ENCODE results near the gene COL6A3.

The COL6A3 gene

DNA sequence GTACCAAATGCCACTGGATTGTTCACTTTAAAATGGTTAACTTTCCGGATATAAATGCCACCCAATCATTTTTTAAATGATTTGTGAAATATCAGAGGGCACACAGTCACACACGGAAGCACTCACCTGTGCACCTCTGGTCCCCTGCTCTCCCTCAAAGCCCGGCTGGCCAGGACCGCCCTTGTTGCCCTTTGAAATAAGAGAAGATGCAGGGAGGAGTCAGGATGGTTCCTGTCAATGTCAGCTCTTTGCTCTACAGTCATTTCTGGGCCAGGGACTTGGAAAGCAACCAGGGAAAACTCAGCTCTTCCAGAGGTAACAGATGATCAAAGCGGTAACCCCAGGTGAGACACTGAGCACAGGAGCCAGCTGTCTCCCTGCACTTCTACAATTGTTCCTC lies 60.7 kb downstream of the COL6A3 start:
- in situ Hi-C loops (cut with HindIII; ENCODE audit: low sequenced_read_pairs): no loop called here

DNA sequence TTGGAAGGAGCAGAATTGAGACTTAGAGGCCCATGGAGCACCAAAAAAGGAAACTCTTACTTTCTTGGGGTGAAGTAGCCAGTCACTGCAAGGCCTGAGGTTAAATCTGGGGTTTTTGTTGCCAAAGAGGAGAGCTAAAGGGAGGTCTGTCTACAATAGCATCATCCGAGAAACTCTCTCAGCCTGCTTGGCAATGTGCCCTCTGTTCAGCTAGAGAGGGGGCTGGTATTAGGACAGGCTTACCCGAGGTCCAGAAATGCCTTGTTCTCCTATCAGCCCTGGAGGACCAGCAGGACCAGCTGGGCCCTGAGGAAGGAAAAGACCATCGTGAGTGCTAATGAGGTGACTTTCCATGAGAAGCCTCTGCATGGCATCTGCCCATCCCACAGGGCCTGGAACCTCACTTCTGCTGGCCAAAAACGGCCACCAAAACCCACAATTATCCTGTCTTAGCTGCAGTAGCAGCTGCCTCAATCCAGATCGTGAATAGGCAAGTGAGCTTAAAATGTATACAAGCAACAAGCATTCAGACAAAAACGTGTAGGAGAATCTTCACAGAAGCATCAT lies 61.6 kb downstream of the COL6A3 start:
- in situ Hi-C loops (cut with HindIII; ENCODE audit: low sequenced_read_pairs): no loop called here

DNA sequence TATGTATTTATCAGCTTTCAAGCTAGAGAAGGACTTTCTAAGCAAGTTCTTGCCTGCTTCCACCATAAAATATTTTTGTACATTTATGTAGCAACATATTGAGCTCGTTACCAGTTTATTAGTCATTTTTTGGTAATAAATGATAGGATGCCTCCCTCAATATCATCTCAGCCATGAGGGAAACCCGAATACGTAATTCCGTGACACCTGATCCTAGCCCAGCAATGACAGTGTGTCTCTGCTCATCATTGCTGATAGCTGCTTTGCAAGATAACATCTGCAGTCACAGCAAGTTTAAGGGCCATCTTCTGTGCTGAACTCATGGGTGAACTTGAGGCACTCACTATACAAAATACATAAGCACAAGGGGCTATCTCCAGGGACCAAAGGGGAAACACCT lies 62.2 kb downstream of the COL6A3 start:
- in situ Hi-C loops (cut with HindIII; ENCODE audit: low sequenced_read_pairs): no loop called here

DNA sequence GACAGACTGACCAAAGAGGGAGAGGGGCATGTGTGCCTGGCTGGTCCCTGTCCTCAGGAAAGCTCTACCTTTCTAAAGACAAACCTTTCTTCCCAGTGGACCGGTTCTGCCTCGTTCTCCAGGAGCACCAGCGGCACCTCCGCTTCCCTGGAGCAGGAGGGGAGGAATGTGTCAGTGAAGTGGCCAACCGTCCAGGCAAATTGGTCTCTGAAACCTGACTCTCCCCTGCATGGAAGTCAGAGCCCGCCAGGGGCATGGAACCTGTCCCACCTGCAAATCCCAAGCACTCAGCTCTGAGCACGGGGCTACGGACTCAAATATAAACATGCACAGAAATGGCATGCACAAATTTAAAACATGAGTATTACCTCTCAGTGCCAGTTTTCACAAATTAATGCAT lies 62.9 kb downstream of the COL6A3 start:
- in situ Hi-C loops (cut with HindIII; ENCODE audit: low sequenced_read_pairs): no loop called here

DNA sequence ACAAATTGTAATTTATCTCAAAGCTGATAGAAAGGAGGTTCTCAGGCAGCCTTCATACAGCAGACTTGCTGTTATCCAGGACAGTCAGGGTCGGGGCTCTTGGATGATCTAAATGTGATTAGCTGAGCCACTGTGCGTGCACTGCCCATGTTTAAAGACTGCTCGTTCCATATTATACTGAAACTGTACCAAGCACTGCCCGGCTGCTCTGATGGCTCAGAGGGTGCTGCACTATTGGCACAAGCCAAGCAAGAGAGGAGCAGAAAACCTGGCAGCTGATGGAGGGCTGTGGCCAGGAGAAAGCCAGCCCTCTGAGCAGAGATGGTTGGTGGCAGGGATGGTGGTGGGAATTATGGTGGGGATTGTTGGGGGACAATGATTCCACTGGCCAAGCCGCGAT lies 63.4 kb downstream of the COL6A3 start:
- in situ Hi-C loops (cut with HindIII; ENCODE audit: low sequenced_read_pairs): no loop called here

DNA sequence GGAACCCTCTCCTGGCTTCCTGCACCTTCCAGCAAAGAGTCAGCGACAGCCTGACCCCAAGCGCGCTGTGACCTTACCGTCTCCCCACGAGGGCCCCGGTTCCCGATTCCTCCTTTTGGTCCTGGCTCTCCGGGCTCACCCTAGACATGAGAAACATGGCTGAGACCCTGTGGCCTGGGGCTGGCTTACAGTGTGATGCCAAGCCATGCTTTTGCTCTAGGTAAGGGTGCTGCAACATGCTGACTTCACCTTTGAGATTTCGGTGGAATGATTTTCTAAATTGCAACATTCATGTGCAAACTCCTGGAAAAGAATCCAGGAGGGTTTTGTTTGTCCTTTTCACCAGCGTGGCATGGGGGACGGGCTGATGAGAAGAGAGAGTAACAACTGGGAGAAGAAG lies 63.9 kb downstream of the COL6A3 start:
- in situ Hi-C loops (cut with HindIII; ENCODE audit: low sequenced_read_pairs): no loop called here

DNA sequence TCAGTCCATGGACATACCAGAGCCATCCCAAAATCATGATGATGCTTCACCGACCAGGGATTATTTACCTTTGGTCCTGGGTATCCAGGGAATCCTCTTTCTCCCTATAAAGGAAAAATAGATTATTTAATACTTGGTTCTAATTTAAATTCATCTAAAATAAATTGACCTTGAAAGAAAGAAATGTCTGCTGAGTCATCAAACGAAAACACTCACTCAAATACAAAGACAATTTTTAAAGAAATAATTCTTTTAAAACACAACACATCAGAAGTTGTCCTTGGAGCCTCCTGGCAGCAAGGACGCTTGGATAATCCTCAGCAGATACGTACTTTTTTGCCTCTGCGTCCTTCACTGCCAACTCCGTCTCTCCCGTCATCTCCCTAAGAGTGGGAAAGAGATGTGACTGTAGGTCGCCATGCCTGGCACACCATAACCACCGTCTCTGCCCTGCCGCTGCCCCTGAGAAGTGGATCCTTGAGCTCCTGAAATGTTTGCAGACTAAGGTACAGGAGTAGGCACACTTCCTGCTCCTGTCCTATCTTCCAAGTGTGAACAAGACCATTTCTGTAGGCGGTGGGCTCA lies 65.6 kb downstream of the COL6A3 start:
- in situ Hi-C loops (cut with HindIII; ENCODE audit: low sequenced_read_pairs): no loop called here

DNA sequence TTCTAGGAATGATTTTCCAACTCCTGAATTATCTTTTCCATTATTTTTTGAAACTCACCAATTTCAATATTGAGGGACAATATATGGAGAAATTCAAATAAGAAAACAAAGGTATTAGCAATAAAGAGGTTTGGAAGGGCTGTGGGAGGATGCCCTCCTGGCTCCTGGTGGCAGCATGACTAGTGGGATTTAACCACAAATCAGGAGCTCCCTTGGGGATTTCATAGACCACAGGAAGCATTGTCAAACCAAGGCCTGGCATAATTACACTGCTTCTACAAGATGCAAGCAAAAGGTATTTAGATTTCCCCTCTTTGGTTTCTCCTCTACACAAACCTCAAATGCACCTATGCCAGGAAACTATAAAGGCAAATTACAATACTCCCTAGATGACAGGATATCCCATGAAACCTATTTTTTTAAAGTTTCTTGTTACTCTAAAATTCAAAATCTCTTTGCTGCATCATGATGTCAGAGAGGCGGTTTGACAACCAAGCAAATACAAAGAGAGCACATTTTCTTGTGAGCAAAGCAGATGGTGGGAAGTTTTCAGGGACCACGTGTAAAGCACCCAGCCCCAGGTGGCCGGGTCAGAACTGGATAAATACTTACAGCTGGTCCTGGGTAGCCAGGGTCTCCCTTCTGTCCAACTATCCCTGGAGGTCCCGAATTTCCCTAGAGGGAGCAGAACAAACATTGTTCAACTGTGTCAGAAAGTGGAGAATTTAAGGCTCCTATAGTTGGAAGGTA lies 67.9 kb downstream of the COL6A3 start:
- in situ Hi-C loops (cut with HindIII; ENCODE audit: low sequenced_read_pairs): no loop called here

DNA sequence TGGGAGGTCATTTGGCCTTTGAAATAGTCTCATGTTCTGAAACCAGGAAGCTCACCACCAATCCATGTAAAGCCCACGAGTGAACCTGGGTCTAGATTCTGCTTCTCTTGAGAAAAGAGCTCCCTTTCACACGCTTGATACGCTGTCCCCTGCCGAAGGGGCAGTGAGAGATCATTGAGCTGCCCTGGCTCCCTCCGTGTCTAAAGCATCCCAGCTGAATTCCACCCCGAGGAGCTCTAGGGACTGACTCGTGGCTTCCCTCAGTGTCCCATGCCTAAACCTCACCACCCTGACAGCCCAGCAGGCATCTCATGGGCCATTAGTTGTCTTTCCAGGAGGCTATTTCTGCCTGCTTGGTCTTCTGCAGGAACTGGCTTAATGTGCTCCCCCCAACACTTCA lies 68.6 kb downstream of the COL6A3 start:
- in situ Hi-C loops (cut with HindIII; ENCODE audit: low sequenced_read_pairs): no loop called here

DNA sequence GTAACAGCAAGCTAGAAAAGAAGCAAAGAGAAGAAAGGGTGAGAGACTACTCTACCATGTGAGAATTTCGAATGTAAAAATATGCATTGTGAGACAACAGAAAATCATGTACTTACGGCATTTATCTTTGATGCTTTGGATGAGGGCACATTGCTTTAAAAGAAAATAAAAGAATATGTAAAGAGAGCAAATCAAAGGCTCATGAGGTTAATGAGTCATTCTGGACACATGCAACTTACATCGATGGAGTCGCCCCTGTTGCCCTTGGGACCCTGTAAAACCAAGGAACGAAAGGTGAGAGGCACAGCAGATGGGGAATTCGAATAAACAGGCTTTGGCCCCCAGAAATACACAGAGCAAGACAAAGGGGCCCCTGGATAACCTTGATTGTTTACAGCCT lies 69.0 kb downstream of the COL6A3 start:
- in situ Hi-C loops (cut with HindIII; ENCODE audit: low sequenced_read_pairs): no loop called here

DNA sequence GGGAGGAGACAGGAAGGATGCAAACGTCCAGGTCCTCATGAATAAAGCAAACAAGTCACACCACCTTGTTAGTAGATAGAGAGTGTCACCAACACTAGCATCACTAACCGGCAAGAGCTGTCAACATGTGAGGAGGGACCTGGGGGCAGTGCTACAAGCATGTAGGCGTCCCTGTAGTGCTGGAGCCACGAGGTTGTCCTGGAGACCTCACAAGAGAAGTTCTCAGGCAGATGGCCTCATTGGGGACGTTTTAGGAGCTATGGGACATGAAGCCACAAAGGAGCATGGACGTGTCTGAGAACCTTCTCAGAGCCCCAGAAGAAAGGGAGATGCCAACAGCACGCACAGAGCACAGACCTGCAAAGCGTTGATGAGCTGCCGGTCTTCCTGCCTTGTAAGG lies 70.0 kb downstream of the COL6A3 start:
- in situ Hi-C loops (cut with HindIII; ENCODE audit: low sequenced_read_pairs): no loop called here

DNA sequence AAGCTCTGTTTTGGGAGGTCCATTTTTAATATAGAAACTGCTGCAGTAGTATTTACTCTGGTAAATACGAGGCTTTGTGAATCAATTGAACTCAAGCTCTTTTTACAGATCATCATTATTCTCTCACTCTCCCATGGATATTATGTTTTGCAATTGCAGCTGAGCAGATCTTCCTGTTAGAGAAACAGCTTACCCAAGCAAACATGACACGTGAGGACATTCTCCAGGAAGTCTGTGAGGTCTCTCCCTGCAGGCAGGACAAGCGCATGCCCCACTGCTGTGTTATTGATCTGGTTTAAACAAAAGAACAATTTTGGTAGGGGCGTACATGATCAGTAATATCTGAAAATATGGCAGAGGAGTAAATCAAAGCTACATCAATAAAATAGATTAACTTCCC lies 72.1 kb downstream of the COL6A3 start:
- in situ Hi-C loops (cut with HindIII; ENCODE audit: low sequenced_read_pairs): no loop called here

DNA sequence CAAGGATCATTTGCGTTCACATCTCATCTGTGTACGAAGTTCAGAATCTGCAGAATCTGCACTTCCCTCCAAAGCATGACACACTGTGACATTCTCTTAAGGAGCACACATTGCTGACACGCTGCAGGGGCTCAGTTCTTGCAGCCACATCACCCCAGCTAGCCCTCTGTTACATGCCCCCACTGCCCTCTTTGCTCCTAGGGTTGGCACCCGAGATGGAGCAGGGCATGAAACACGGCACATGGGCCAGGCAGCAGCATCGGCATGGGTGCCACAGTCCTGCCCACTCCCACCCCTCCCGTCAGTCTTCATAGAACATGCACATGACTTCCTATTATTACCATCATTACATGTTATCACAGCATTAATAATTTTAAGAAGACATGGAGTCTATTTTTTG lies 76.4 kb downstream of the COL6A3 start:
- in situ Hi-C loops (cut with HindIII; ENCODE audit: low sequenced_read_pairs): loop anchor here (5.0 kb wide), 1 partner anchor 65 kb away; no protein-coding TSS in a partner anchor

DNA sequence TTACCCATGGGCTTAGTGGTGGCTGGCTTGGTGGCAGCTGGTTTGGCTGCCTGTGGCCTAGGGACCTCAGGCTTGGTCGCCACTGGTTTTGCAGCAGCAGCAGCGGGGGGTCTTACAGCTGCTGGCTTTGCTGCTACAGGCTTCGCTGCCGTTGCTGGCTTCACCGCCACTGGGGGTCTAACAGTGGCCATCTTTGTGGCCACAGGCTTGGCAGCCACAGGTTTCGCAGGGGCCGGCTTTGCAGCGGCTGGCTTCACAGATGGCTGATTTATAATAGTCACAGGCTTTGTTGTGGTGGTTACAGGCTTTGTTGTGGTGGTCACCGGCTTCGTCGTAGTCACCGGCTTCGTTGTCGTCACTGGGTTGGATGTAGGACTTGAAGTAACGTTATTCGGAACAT lies 77.8 kb downstream of the COL6A3 start:
- in situ Hi-C loops (cut with HindIII; ENCODE audit: low sequenced_read_pairs): loop anchor here (5.0 kb wide), 1 partner anchor 66 kb away; no protein-coding TSS in a partner anchor

DNA sequence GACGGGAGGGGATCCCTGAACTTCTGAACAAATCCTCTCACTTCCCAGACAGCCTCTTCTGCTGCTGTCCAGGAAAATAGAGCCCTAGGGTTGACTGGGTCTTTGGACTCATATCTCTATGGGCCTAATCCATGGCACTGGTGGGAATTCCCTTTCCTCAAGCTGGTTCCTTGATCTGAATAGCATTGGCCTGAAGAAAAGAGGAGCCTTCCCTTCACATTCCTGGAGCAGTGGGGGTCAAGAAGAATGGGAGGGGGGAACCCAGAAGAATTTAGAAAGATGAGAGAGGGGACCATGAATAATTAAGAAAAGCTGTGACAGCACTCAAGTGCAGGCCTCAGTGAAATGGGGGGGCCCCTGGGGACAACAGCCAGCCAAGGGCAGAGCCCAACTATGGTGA lies 80.2 kb downstream of the COL6A3 start:
- in situ Hi-C loops (cut with HindIII; ENCODE audit: low sequenced_read_pairs): no loop called here

DNA sequence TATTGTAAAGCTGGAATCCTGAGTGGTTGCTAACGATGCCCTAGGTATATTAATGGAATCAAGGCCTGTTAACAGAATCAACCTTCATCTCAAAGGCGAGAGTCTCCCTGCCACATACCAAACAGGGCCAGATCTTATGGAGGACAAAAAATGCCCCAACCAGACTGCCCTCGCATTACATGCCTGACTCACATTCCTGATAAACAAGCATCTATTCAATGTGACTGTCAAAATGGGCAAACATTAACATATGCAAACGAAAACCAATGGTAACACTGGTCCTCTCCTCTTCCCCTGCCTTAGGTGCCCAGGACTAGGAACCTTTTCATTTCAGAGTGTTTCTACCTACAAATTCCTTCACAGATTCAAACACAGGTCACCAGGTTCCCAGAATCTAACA lies 83.4 kb downstream of the COL6A3 start:
- in situ Hi-C loops (cut with HindIII; ENCODE audit: low sequenced_read_pairs): no loop called here

DNA sequence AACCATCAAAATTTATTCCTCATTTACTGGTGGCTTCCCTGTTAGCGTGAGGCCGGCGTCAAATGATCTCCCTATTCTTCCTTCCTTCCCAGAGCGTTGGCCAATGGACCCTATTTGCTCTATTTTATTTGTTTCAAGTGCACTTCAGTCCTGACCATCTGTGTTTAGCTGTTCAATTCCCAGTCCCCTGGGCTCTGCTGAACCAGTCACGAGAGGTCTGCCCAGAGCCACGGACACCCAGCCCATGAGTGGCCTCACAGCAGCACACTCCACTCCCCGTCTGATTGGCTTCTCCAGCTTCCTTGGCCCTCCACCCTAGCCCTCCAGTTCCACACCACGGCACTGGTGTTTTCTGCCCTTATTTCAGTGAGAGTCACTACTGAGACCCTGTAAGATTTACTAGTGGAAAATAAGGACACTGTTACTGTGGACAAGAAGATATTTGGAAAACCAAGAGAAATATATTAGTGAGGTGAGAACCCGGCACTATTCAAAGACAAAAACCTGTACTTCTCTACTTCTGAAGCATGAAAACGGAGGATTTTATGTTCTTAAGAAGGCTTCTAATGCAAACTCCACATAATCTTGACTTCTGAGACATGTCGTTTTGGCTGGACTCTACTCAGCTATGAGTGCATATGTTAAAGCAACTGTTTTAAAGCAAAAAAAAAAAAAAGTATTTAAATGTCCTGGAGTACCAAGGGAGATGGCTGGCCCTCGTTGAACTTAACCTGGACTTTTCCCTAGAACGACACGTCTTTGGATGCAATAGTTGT lies 86.6 kb downstream of the COL6A3 start:
- in situ Hi-C loops (cut with HindIII; ENCODE audit: low sequenced_read_pairs): no loop called here

DNA sequence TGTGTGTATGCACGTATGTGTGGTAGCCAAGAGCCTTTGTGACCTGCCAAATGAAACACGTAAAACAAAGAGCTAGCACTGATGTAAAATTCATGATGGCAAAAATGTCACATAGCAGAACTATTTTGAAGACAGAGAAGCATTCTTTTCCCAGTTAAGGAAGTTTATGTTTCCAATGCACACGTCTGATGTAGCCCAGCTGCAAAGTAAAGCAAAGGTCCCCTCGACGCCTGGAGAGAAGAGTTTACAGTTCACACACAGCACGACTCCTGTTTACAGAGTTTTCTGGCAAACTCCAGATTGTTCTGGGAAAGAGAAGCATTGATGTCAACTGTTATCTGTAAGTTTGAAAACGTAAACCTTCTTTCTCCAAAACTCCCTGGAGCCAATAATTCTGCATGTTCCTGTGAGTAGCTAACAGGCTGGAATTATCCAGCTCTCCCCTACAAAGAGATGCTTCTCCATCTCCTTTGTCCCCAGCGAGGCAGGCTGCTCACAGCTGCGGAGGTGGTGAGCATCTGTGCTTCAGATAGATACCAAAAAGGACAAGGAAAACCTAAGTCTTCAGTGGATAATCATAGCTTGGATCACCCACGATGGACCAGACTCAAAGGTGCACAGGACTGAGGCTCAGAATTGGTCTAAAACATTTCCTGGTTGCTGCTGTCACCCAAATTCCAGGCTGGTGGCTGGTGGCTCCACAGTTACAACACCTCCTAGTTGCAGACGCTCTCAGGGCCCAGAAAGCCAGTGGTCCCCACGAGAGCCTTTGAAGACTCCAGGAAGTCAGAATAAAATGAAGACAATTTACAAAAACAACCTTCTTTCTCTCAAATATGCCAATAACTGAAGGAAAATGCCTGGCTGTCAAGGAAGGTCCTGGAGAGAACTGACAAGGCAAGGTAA lies 87.4 kb downstream of the COL6A3 start:
- in situ Hi-C loops (cut with HindIII; ENCODE audit: low sequenced_read_pairs): no loop called here

DNA sequence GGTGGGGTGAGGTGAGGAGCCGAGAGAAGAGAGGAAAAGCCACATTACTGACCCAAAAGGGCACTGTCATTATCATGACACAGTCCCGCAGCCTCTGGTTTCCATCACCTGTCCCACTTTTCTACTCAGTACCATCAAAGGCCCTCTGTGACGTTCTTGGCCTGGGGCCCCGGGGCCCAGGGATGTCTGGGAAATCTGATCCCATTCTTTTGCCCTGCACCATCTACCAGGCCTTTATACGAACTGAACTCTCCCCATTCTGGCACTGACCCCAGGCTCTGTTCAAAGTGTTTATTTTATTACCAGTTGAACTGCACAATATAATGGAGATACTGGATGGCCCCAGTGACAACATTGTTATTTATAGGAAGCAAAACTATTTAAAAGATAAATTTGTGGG lies 89.1 kb downstream of the COL6A3 start:
- in situ Hi-C loops (cut with HindIII; ENCODE audit: low sequenced_read_pairs): no loop called here

DNA sequence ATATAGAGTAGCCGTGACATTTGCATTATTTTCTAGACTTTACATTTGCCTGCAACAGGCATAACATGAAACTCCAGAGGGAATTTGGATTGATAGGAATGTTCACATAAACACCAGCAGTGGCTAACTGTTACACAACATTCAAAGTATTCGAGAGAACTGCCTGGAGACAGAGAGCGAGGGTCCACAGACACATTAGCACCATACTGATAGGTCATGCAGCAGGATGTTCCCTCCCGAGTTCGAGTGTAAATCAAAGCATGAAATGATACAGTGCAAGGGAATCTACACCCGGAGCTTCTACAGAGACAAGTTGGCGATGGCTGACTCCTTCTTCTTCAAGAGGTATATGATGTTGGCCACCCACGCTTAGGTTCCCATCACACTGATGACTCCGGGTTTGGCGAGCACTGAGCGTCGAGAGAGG lies 89.5 kb downstream of the COL6A3 start:
- in situ Hi-C loops (cut with HindIII; ENCODE audit: low sequenced_read_pairs): no loop called here

DNA sequence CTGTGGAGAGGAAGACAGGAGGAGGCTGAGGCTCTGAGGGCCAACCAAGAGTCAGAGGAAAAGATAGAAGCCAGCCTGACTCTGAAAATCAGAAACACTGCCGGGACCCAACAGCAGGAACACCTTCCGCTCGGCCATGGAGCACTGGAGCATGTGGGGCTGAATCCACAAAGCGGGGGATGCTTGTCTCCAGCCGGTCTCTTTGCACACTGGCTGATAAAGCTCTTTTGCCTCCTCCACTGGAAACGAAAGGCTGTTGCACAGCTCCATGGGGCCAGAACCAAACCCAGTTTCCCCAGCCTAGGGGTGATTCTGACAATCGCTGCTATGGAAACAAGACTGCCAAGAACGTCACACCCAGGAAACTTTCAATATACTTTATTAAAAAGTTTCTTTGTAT lies 90.3 kb downstream of the COL6A3 start:
- in situ Hi-C loops (cut with HindIII; ENCODE audit: low sequenced_read_pairs): no loop called here
